Vagina (tissue), 2 donors: Measurements from ENCODE around the gene NLRP3. TPM values are rescaled to one million over a fixed set of nuclear protein-coding genes. Genes with fewer than 3 reads are reported as not detected.

Experiments used
- DNase-seq, 2 donors: peaks; one replicate each; pipeline ENCODE4 v3.0.0-alpha.2; 2017; ENCODE audit errors: extremely low spot score in 2 of 2
- H3K27ac ChIP-seq: fragments of 200-600 bp; sonication (generic); one replicate; pipeline ENCODE4 v1.5.1; 2019
- H3K27me3 ChIP-seq: fragments of 200-600 bp; sonication (generic); one replicate; pipeline ENCODE4 v1.5.1; 2019
- H3K36me3 ChIP-seq, 2 donors: fragments of 200-600 bp; sonication (generic); one replicate each; pipeline ENCODE4 v1.5.1; 2017 to 2019
- H3K4me1 ChIP-seq: fragments of 200-600 bp; sonication (generic); one replicate; pipeline ENCODE4 v1.5.1; 2019
- H3K4me3 ChIP-seq, 2 donors: fragments of 200-600 bp; sonication (generic); 1 replicate in 1 of 2; 2 replicates in 1 of 2; pipeline ENCODE4 v1.5.1; 2016 to 2019
- H3K9me3 ChIP-seq: fragments of 200-600 bp; sonication (generic); one replicate; pipeline ENCODE4 v1.5.1; 2019
- CTCF ChIP-seq, 3 experiments: fragments of 450-650 bp in 2 of 3; fragments of 200-600 bp in 1 of 3; sonication (generic) in 1 of 3; IDR thresholded peaks; one replicate each; pipeline ENCODE4 v1.5.1; 2017 to 2019; ENCODE audit warnings: antibody characterized with exemption in 3 of 3, mild to moderate bottlenecking in 2 of 3, moderate library complexity in 2 of 3
- POLR2A ChIP-seq, 2 donors: fragments of 450-650 bp; IDR thresholded peaks; one replicate each; pipeline ENCODE4 v1.6.1; 2017; ENCODE audit warnings: antibody characterized with exemption in 2 of 2, mild to moderate bottlenecking in 2 of 2, moderate library complexity in 2 of 2
- POLR2AphosphoS5 ChIP-seq, 2 donors: sonication (generic); formaldehyde crosslinking; IDR thresholded peaks; one replicate each; pipeline ENCODE4 v1.9.0; 2017; ENCODE audit warnings: antibody characterized with exemption in 2 of 2, mild to moderate bottlenecking in 2 of 2, low read depth in 1 of 2; ENCODE audit not compliant: insufficient read depth in 1 of 2
- intact Hi-C: fragments of 100-400 bp; cut with DNase I; formaldehyde crosslinking; loops from one replicate; pipeline ENCODE4 v1.15.1; 2023
- total RNA-seq: library from RNA; depleted of rRNA; stranded (reverse); fragments of >200 nt; gene quantifications from one replicate; pipeline ENCODE4 v1.2.3, GENCODE V29; 2016

The NLRP3 gene
- total RNA-seq, 1 donor from 2014 or later, result 1.7 TPM

GRCh38 chr1:247437551-247438505 lies 21.9 kb downstream of the NLRP3 start:
- Histone ChIP-seq H3K27ac (no peak overlapping the region), H3K27me3 (no peaks in the 10 kb centered on the region)
- intact Hi-C loops, result no loop called here

GRCh38 chr1:247440001-247440620 lies 24.1 kb downstream of the NLRP3 start:
- intact Hi-C loops, result no loop called here
- no peaks in the 10 kb centered on the region for H3K4me1 ChIP-seq

More at GRCh38 chr1:247437551-247438505, 21.9 kb downstream of the NLRP3 start:
- H3K36me3 ChIP-seq, result no peaks in the 10 kb centered on the region
- no peak for DNase-seq
- H3K4me1 ChIP-seq, result no peaks in the 10 kb centered on the region
- TF ChIP-seq CTCF (IDR thresholded peaks at IDR 0.05) (no peak), POLR2AphosphoS5 (IDR thresholded peaks at IDR 0.05; ENCODE audit: insufficient read depth in 1 of 2, low read depth in 1 of 2) (no peak), POLR2A (IDR thresholded peaks at IDR 0.05) (no peak)
- H3K9me3 ChIP-seq, result no peaks in the 10 kb centered on the region
- no peak overlapping the region for H3K4me3 ChIP-seq

GRCh38 chr1:247441606-247442005 lies 25.6 kb downstream of the NLRP3 start:
- Histone ChIP-seq H3K27ac (no peak overlapping the region), H3K4me3 (no peak overlapping the region), H3K9me3 (no peaks in the 10 kb centered on the region), H3K36me3 (no peaks in the 10 kb centered on the region), H3K27me3 (no peaks in the 10 kb centered on the region), H3K4me1 (no peaks in the 10 kb centered on the region)
- DNase-seq, result no peak
- TF ChIP-seq CTCF (IDR thresholded peaks at IDR 0.05) (no peak), POLR2A (IDR thresholded peaks at IDR 0.05) (no peak), POLR2AphosphoS5 (IDR thresholded peaks at IDR 0.05; ENCODE audit: insufficient read depth in 1 of 2, low read depth in 1 of 2) (no peak)
- intact Hi-C loops, result no loop called here

More at GRCh38 chr1:247440001-247440620, 24.1 kb downstream of the NLRP3 start:
- Histone ChIP-seq H3K27me3 (no peaks in the 10 kb centered on the region), H3K27ac (no peak overlapping the region), H3K9me3 (no peaks in the 10 kb centered on the region), H3K36me3 (no peaks in the 10 kb centered on the region), H3K4me3 (no peak overlapping the region)
- no peak for DNase-seq
- no peak for TF ChIP-seq POLR2A (IDR thresholded peaks at IDR 0.05)
- TF ChIP-seq CTCF (IDR thresholded peaks at IDR 0.05), result no peak
- no peak for TF ChIP-seq POLR2AphosphoS5 (IDR thresholded peaks at IDR 0.05; ENCODE audit: insufficient read depth in 1 of 2, low read depth in 1 of 2)

- TF ChIP-seq POLR2A (IDR thresholded peaks at IDR 0.05) (no peak), POLR2AphosphoS5 (IDR thresholded peaks at IDR 0.05; ENCODE audit: insufficient read depth in 1 of 2, low read depth in 1 of 2) (no peak), CTCF (IDR thresholded peaks at IDR 0.05) (no peak)
- Histone ChIP-seq H3K36me3 (no peaks in the 10 kb centered on the region), H3K4me3 (no peak overlapping the region), H3K9me3 (no peaks in the 10 kb centered on the region), H3K27ac (no peak overlapping the region), H3K27me3 (no peaks in the 10 kb centered on the region), H3K4me1 (no peaks in the 10 kb centered on the region)
- intact Hi-C loops, result no loop called here
- no peak for DNase-seq
These were observed 26.2 kb downstream of the NLRP3 start for GRCh38 chr1:247442164-247442563.
